Osteocyte (in vitro differentiated cells): ENCODE data around the gene SDHC. TPM values are rescaled to one million over a fixed set of nuclear protein-coding genes. Genes with fewer than 3 reads are reported as not detected.

Experiments
- DNase-seq: peaks from one replicate; pipeline ENCODE4 v3.0.0; 2021; ENCODE audit warnings: mixed read lengths; ENCODE audit not compliant: unreplicated experiment; ENCODE audit errors: extremely low spot score
- H3K27ac Mint-ChIP-seq: one replicate; pipeline ENCODE4 v1.8.0; 2021; ENCODE audit warnings: mild to moderate bottlenecking, mixed read lengths; ENCODE audit not compliant: unreplicated experiment
- H3K27me3 Mint-ChIP-seq: one replicate; pipeline ENCODE4 v1.8.0; 2021; ENCODE audit warnings: mixed read lengths; ENCODE audit not compliant: unreplicated experiment
- H3K36me3 Mint-ChIP-seq: one replicate; pipeline ENCODE4 v1.8.0; 2021; ENCODE audit warnings: mixed read lengths; ENCODE audit not compliant: unreplicated experiment
- H3K4me1 Mint-ChIP-seq: one replicate; pipeline ENCODE4 v1.8.0; 2021; ENCODE audit warnings: mixed read lengths; ENCODE audit not compliant: unreplicated experiment
- H3K4me3 Mint-ChIP-seq: one replicate; pipeline ENCODE4 v1.8.0; 2021; ENCODE audit warnings: mild to moderate bottlenecking, moderate library complexity, mixed read lengths; ENCODE audit not compliant: unreplicated experiment
- H3K9me3 Mint-ChIP-seq: one replicate; pipeline ENCODE4 v1.8.0; 2021; ENCODE audit warnings: mixed read lengths; ENCODE audit not compliant: unreplicated experiment
- CTCF ChIP-seq: fragments of 200-600 bp; sonication (generic); IDR thresholded peaks from 2 replicates; pipeline ENCODE4 v1.5.0; 2021; ENCODE audit warnings: antibody characterized with exemption, mild to moderate bottlenecking, moderate library complexity
- total RNA-seq: library from RNA; stranded (reverse); gene quantifications from 2 replicates; pipeline ENCODE4 v1.2.1, GENCODE V29; 2021

The SDHC gene
- total RNA-seq, 1 donor from 2014 or later = 148 TPM

- peaks cover 21% of the 10 kb centered on the region for H3K36me3 Mint-ChIP-seq
- no peak for DNase-seq
Observed at GRCh38 chr1:161324020-161324419, 9.8 kb downstream of the SDHC start.

DNA sequence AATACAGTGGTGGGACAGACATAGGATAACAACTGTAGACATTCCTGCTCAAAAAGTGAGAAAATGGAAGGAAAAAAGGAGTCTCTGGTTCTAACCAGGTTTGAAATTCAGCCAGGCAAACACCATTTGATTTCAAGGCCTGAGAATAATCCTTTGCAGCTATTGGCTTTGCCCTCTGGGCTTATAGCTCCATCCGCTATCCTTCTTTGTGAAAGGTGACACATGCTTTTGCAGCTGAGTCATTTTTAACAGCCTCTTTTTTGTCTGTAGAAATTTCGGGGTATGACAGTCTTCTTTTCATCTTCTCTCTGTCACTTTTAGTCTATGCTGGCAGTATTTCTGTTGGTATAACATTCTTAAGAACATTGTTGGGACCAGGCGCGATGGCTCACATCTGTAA, 16.2 kb downstream of the SDHC start:
- peaks cover 54% of the 10 kb centered on the region for H3K36me3 Mint-ChIP-seq
- H3K27ac Mint-ChIP-seq = no peak overlapping the region
- no peaks in the 10 kb centered on the region for H3K27me3 Mint-ChIP-seq
- H3K4me1 Mint-ChIP-seq = no peaks in the 10 kb centered on the region
- no peak overlapping the region for H3K4me3 Mint-ChIP-seq
- no peak for TF ChIP-seq CTCF
- DNase-seq = no peak
- no peaks in the 10 kb centered on the region for H3K9me3 Mint-ChIP-seq

More at GRCh38 chr1:161324020-161324419, 9.8 kb downstream of the SDHC start:
- no peak for TF ChIP-seq CTCF
- Mint-ChIP-seq H3K27me3 (no peaks in the 10 kb centered on the region), H3K4me1 (no peaks in the 10 kb centered on the region), H3K27ac (no peak overlapping the region), H3K4me3 (no peak overlapping the region), H3K9me3 (no peaks in the 10 kb centered on the region)

- Mint-ChIP-seq H3K36me3 (peaks cover 44% of the 10 kb centered on the region), H3K27ac (no peak overlapping the region), H3K4me1 (no peaks in the 10 kb centered on the region), H3K9me3 (no peaks in the 10 kb centered on the region), H3K4me3 (no peak overlapping the region), H3K27me3 (no peaks in the 10 kb centered on the region)
- DNase-seq = no peak
- no peak for TF ChIP-seq CTCF
Observed at GRCh38 chr1:161333166-161333565, 19.0 kb downstream of the SDHC start.

GRCh38 chr1:161335796-161336195, 21.6 kb downstream of the SDHC start:
- Mint-ChIP-seq H3K9me3 (no peaks in the 10 kb centered on the region), H3K4me1 (no peaks in the 10 kb centered on the region), H3K27ac (no peak overlapping the region), H3K36me3 (peaks cover 44% of the 10 kb centered on the region), H3K27me3 (no peaks in the 10 kb centered on the region), H3K4me3 (no peak overlapping the region)
- DNase-seq = no peak
- no peak for TF ChIP-seq CTCF

- Mint-ChIP-seq H3K4me1 (no peaks in the 10 kb centered on the region), H3K9me3 (no peaks in the 10 kb centered on the region), H3K27ac (no peak overlapping the region), H3K4me3 (no peak overlapping the region), H3K27me3 (no peaks in the 10 kb centered on the region), H3K36me3 (peaks cover 30% of the 10 kb centered on the region)
- TF ChIP-seq CTCF = no peak
- DNase-seq = no peak
Observed at GRCh38 chr1:161342177-161342576, 28.0 kb downstream of the SDHC start.
